H1 (cell line): ENCODE data around the gene ZCCHC3. TPM values are rescaled to one million over a fixed set of nuclear protein-coding genes. Genes with fewer than 3 reads are reported as not detected.

Experiments used
- BACH1 ChIP-seq: IDR thresholded peaks from 2 replicates; pipeline ENCODE4 v1.6.1; 2012; ENCODE audit warnings: low read length, improper control_type of control experiment
- CBX8 ChIP-seq: fragments of 300-800, 300-1000 bp; sonication (generic); IDR thresholded peaks from 2 replicates; pipeline ENCODE4 v1.7.1; 2016; ENCODE audit warnings: low read depth, low read length, borderline replicate concordance
- CHD7 ChIP-seq: fragments of 300-600 bp; sonication (generic); IDR thresholded peaks from 2 replicates; pipeline ENCODE4 v1.7.1; 2012; ENCODE audit warnings: low read length, moderate library complexity, mild to moderate bottlenecking, inconsistent platforms; ENCODE audit not compliant: insufficient replicate concordance
- E2F6 ChIP-seq: IDR thresholded peaks from 2 replicates; pipeline ENCODE4 v1.6.1; 2012; ENCODE audit warnings: inconsistent platforms
- KDM5A ChIP-seq: fragments of 200-600 bp; IDR thresholded peaks from 2 replicates; pipeline ENCODE4 v1.7.1; 2012; ENCODE audit warnings: mild to moderate bottlenecking, low read length, inconsistent platforms, mixed read lengths
- NANOG ChIP-seq: IDR thresholded peaks from 2 replicates; pipeline ENCODE4 v1.6.1; 2011; ENCODE audit warnings: low read length, low read depth, mild to moderate bottlenecking, inconsistent platforms; ENCODE audit not compliant: insufficient read depth, poor library complexity, severe bottlenecking
- PHF8 ChIP-seq: fragments of 200-600 bp; sonication (generic); conservative IDR thresholded peaks from 2 replicates; pipeline ENCODE4 v1.7.1; 2012; ENCODE audit warnings: low read depth, mild to moderate bottlenecking, inconsistent platforms, low read length, moderate library complexity
- SIRT6 ChIP-seq: IDR thresholded peaks from one replicate; pipeline ENCODE4 v1.7.1; 2012; ENCODE audit warnings: low read length, inconsistent platforms
- SP2 ChIP-seq: IDR thresholded peaks from 2 replicates; pipeline ENCODE4 v1.6.1; 2012; ENCODE audit warnings: mild to moderate bottlenecking, low read length, inconsistent platforms
- TCF12 ChIP-seq: IDR thresholded peaks from 2 replicates; pipeline ENCODE4 v1.6.1; 2011; ENCODE audit warnings: low read depth, mild to moderate bottlenecking, low read length
- polyA plus RNA-seq, 7 experiments: library from polyadenylated mRNA; depleted of rRNA in 3 of 7; stranded (reverse) in 5 of 7; unstranded in 2 of 7; fragments of >200 nt in 5 of 7; fragments of 200-250 nt in 2 of 7; gene quantifications; 1 replicate in 5 of 7; 2 replicates in 1 of 7; 4 replicates in 1 of 7; pipeline versions ENCODE4 v1.2.1 to v1.2.3, GENCODE V29; 2011 to 2013; ENCODE audit warnings: missing spikeins in 2 of 7, mixed read lengths in 2 of 7
- total RNA-seq: library from RNA; stranded (reverse); fragmentation: NEBNext Ultra II Directional; extraction: Animal tissue kit (Norgen Biotek cat#: 25700); gene quantifications from 2 replicates; pipeline ENCODE4 v1.2.1, GENCODE V29; 2021

ZCCHC3 gene
- total and polyA plus RNA-seq, 2 of the 8 experiments (the other 6 are each of a cell fraction or from before 2014, with no cell fraction given), result 33.7 to 52.4 TPM

- TF ChIP-seq PHF8, result no peak
- TF ChIP-seq CBX8, result no peak
- TF ChIP-seq BACH1, result no peak
- TF ChIP-seq TCF12, result no peak
- no peak for TF ChIP-seq KDM5A
- TF ChIP-seq NANOG, result no peak
- no peak for TF ChIP-seq SP2
- no peak for TF ChIP-seq SIRT6
- no peak for TF ChIP-seq CHD7
- TF ChIP-seq E2F6, result no peak
These were observed 26.3 kb upstream of the ZCCHC3 start (continued) for GRCh38 chr20:271069-271468.
